HG03159 (cell line): ENCODE measurements around the gene ITGB5.
A peak's percentile ranks its signal among the peaks of the same experiment; 100 is the strongest.
"Not testable (repeated sequence)": the region's sequence is repeated elsewhere in the genome, so short reads cannot be mapped to it uniquely, and the experiment has no call there.

Source experiments
- ATAC-seq: cut with Tn5 transposase; IDR thresholded peaks from one replicate; pipeline ENCODE4 v1.9.1; 2021; ENCODE audit warnings: mild to moderate bottlenecking, moderate library complexity; ENCODE audit not compliant: unreplicated experiment

ITGB5 gene

GRCh38 chr3:124759666-124760401 is 127.3 kb downstream of the ITGB5 start:
- ATAC-seq, result no peak

- no peak for ATAC-seq
These were observed 128.1 kb downstream of the ITGB5 start for GRCh38 chr3:124758851-124759635.

GRCh38 chr3:124757926-124758325 is 129.2 kb downstream of the ITGB5 start:
- not testable (repeated sequence) for ATAC-seq

GRCh38 chr3:124752051-124752450 is 135.1 kb downstream of the ITGB5 start:
- ATAC-seq, result no peak

GRCh38 chr3:124751501-124751900 is 135.7 kb downstream of the ITGB5 start:
- ATAC-seq, result no peak

- not testable (repeated sequence) for ATAC-seq
These were observed 137.3 kb downstream of the ITGB5 start for GRCh38 chr3:124749877-124750276.

GRCh38 chr3:124748560-124749198 is 138.5 kb downstream of the ITGB5 start:
- ATAC-seq, result no peak

GRCh38 chr3:124747111-124747981 is 139.8 kb downstream of the ITGB5 start:
- no peak for ATAC-seq

- ATAC-seq, result no peak
These were observed 141.4 kb downstream of the ITGB5 start for GRCh38 chr3:124745756-124746155.

- ATAC-seq, result no peak
These were observed 146.1 kb downstream of the ITGB5 start for GRCh38 chr3:124741027-124741426.

- ATAC-seq, result no peak
These were observed 155.4 kb downstream of the ITGB5 start for GRCh38 chr3:124731760-124732159.

GRCh38 chr3:124730941-124731297 is 156.2 kb downstream of the ITGB5 start:
- no peak for ATAC-seq

- ATAC-seq, result peak; percentile 95
These were observed 156.8 kb downstream of the ITGB5 start, which contains the start of gene UMPS for GRCh38 chr3:124730129-124730940. TSS of gene UMPS (plus strand) at chr3:124730452. CDS start at chr3:124730472, 20 bp downstream.

GRCh38 chr3:124722589-124722988 is 164.6 kb downstream of the ITGB5 start:
- ATAC-seq, result no peak

GRCh38 chr3:124714223-124714853 is 172.8 kb downstream of the ITGB5 start:
- ATAC-seq, result no peak
